Small intestine (tissue), 7 donors: ENCODE measurements around the gene TCF25. TPM values are rescaled to one million over a fixed set of nuclear protein-coding genes. Genes with fewer than 3 reads are reported as not detected.

Experiments
- DNase-seq, 2 donors: peaks; one replicate each; pipeline versions ENCODE4 v3.0.0 to v3.0.0-alpha.2; 2013
- FAIRE-seq: peaks from 2 replicates; lab custom pipeline; 2012; peaks lifted over from hg19 to GRCh38; lab: Jason Lieb, UNC
- H3K27ac ChIP-seq, 3 donors: one replicate each; pipeline ENCODE4 v1.5.1; 2013; ENCODE audit warnings: low read length in 2 of 3, mild to moderate bottlenecking in 2 of 3, control low read depth in 1 of 3, inconsistent platforms in 1 of 3, low read depth in 1 of 3, moderate library complexity in 1 of 3
- H3K27me3 ChIP-seq, 3 donors: one replicate each; pipeline ENCODE4 v1.6.1; 2013; ENCODE audit warnings: low read length in 3 of 3, inconsistent platforms in 1 of 3; ENCODE audit not compliant: control insufficient read depth in 3 of 3, insufficient read depth in 3 of 3
- H3K36me3 ChIP-seq, 3 donors: one replicate each; pipeline ENCODE4 v1.6.1; 2013; ENCODE audit warnings: low read length in 3 of 3, inconsistent platforms in 1 of 3, low read depth in 1 of 3, mild to moderate bottlenecking in 1 of 3, moderate library complexity in 1 of 3; ENCODE audit not compliant: control insufficient read depth in 3 of 3, insufficient read depth in 2 of 3
- H3K4me1 ChIP-seq, 3 donors: one replicate each; pipeline ENCODE4 v1.6.1; 2013; ENCODE audit warnings: low read length in 2 of 3, inconsistent platforms in 1 of 3, low read depth in 1 of 3, mild to moderate bottlenecking in 1 of 3, moderate library complexity in 1 of 3; ENCODE audit not compliant: control insufficient read depth in 3 of 3, insufficient read depth in 2 of 3
- H3K4me3 ChIP-seq, 3 donors: one replicate each; pipeline ENCODE4 v1.5.1; 2013; ENCODE audit warnings: low read length in 3 of 3, control low read depth in 1 of 3, inconsistent platforms in 1 of 3, low read depth in 1 of 3, mild to moderate bottlenecking in 1 of 3, moderate library complexity in 1 of 3
- H3K9me3 ChIP-seq, 2 donors: one replicate each; pipeline ENCODE4 v1.6.1; 2013; ENCODE audit warnings: low read depth in 1 of 2, low read length in 1 of 2; ENCODE audit not compliant: control insufficient read depth in 2 of 2, insufficient read depth in 1 of 2
- WGBS, 3 donors: extraction: QIAGEN DNeasy Blood & Tissue Kit; methylation state at CpG; one replicate each; pipeline ENCODE4 v1.1.7; 2013; 5-methylcytosine and 5-hydroxymethylcytosine counted together
- polyA plus RNA-seq, 4 donors: library from polyadenylated mRNA; stranded (reverse) in 3 of 4; unstranded in 1 of 4; fragments of 200-250 nt in 3 of 4; fragments of 120-200 nt in 1 of 4; gene quantifications; one replicate each; pipeline versions ENCODE4 v1.2.1 to v1.2.3, GENCODE V29; 2013
- donor health status: healthy with polysubstance abuse.
- donor health status: control.
- donor health status: control.
- donor health status: Bipolar disorder and iron deficiency.
- donor health status: healthy.

TCF25 gene
- polyA plus RNA-seq, 4 donors = 123 to 356 (median 167) TPM

DNA sequence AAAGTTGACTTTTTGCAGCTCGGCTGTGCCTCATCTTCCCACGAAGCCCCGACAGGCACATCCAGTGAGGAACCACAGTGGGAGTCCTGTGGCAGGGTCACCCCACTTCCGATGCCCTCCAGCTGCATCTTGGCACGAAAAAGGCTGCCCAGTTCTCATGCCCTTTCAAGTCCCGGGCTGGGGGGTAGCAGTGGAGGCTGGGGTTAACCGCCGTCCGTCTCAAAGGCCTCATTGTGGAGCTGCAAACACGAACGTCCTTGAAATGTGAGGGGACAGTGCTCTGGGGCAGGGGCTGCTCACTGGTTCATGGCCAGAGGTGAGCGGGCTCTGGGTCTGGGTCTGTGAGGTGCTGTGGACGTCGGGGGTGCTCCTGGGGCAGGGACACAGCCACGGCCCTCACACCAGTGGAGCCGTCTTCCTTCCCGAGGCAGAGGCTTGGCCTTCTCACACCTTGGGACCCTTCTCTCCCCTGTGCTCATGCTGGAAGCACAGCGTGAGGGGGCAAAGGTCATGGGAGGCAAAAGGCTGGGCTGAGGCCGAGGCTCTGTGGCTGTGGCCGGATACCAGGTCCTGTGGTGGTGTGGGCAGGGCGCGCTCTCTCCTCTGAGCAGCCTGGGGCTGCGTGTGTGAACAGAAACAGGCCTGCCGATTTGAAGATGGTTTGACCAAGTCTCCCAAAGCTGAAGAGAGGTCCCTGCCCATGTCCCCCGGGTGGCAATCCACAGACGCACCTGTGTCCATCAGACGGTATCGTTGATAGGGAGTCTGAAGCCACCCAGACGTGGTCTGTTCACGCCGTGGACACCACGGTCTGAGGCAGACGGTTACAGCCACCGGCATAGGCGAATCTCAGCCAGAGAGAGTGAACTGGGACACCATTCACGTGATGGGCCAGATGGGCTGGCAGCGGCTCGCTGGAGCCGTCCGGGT, 42.2 kb downstream of the TCF25 start:
- no peak for FAIRE-seq

DNA sequence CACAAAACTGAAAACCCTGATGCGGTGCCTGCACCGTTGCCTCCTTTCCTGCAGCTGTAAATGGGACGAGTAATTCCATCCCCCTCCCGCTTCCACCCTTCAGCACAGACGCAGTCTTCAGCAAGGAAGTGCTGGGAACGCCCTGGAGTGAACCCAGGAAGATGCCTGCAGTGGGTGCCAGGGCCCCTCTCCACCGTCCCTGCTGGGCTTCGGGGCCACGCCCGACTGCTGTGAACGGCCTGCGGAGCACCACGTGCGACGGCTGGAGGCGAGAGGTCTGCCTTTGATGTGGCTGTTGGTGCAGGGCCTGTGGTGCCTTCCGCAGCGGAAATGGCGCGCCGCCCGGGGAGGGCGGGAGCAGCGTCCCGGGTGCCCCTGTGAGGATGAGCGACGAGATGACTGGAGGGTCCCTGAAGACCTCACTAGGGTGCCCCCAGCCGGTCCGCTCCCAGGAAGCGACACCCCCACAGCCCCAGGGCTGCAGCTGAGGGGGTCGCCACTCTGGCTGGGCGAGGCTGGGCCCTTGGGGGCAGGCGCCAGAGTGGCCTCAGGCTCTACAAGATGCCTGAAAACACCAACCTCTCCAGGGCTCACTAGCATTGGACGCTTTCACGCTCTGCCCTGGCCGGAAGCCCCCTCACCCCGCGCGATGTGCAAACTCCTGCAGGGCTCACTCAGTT, 44.5 kb downstream of the TCF25 start:
- peaks cover 0 to 9% (median 0%) of the 10 kb centered on the region in 3 donors for H3K36me3 ChIP-seq
- peaks cover 0 to 47% (median 0%) of the 10 kb centered on the region in 3 donors for H3K27me3 ChIP-seq
- DNase-seq = peak; percentile 68 to 85
- H3K4me1 ChIP-seq = peaks cover 0 to 29% (median 8%) of the 10 kb centered on the region in 3 donors
- peak overlapping the region in 2 of 3 donors; percentile 14 to 25 for H3K4me3 ChIP-seq
- WGBS, 3 donors = 0 to 1% (median 1%) methylated on average over 36 to 39 of the region's 39 CpGs
- no peaks in the 10 kb centered on the region for H3K9me3 ChIP-seq
- no peak for FAIRE-seq
- peak overlapping the region in 1 of 3 donors; percentile 17 for H3K27ac ChIP-seq

More for the DNA sequence above, 42.2 kb downstream of the TCF25 start:
- H3K4me1 ChIP-seq = peaks cover 0 to 16% (median 5%) of the 10 kb centered on the region in 3 donors
- H3K27ac ChIP-seq = no peak overlapping the region
- H3K9me3 ChIP-seq = no peaks in the 10 kb centered on the region
- H3K36me3 ChIP-seq = peaks cover 0 to 31% (median 3%) of the 10 kb centered on the region in 3 donors
- H3K4me3 ChIP-seq = no peak overlapping the region
- H3K27me3 ChIP-seq = peaks cover 0 to 24% (median 0%) of the 10 kb centered on the region in 3 donors
- 65 to 75% (median 72%) methylated on average over 38 to 40 of the region's 40 CpGs for WGBS, 3 donors
- no peak for DNase-seq

- 4 to 7% (median 5%) methylated on average over 16 to 23 of the region's 23 CpGs for WGBS, 3 donors
- no peak for FAIRE-seq
- Histone ChIP-seq H3K27me3 (peaks cover 0 to 52% (median 0%) of the 10 kb centered on the region in 3 donors), H3K27ac (peak within 1 kb of the TSS in 1 of 3 donors; percentile 21), H3K36me3 (peaks cover 0 to 1% (median 0%) of the 10 kb centered on the region in 3 donors), H3K4me1 (peaks cover 2 to 32% (median 13%) of the 10 kb centered on the region in 3 donors), H3K9me3 (no peaks in the 10 kb centered on the region), H3K4me3 (peak within 1 kb of the TSS in 2 of 3 donors; percentile 14 to 25)
- peak in 1 of 2 donors; percentile 38 for DNase-seq
These were observed 45.3 kb downstream of the TCF25 start, which contains the start of gene MC1R for GRCh38 chr16:89918453-89919347. Gene MC1R (plus strand): TSS chr16:89918862. CDS start chr16:89919259, 397 bp downstream.

- no peak for DNase-seq
- peaks cover 0 to 63% (median 0%) of the 10 kb centered on the region in 3 donors for H3K27me3 ChIP-seq
- H3K4me3 ChIP-seq = no peak overlapping the region
- H3K4me1 ChIP-seq = peaks cover 2 to 43% (median 16%) of the 10 kb centered on the region in 3 donors
- WGBS, 3 donors = 82 to 91% (median 87%) methylated on average over 52 of the region's 52 CpGs
- no peaks in the 10 kb centered on the region for H3K36me3 ChIP-seq
- no peak for FAIRE-seq
- H3K9me3 ChIP-seq = no peaks in the 10 kb centered on the region
- no peak overlapping the region for H3K27ac ChIP-seq
These were observed 46.4 kb downstream of the TCF25 start for GRCh38 chr16:89919535-89920406.

DNA sequence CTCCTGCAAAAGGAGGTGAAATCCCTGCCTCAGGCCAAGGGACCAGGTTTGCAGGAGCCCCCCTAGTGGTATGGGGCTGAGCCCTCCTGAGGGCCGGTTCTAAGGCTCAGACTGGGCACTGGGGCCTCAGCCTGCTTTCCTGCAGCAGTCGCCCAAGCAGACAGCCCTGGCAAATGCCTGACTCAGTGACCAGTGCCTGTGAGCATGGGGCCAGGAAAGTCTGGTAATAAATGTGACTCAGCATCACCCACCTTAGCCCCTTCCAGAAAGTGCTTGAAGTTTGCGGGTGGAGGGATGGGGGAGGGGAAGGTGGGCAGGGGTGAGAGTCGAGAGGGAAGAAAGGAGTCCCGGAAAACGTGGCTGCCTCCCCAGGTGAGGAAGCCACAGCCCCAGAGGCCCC, 47.3 kb downstream of the TCF25 start:
- no peak for FAIRE-seq
- 16 to 51% (median 23%) methylated on average over 6 of the region's 6 CpGs for WGBS, 3 donors
- Histone ChIP-seq H3K9me3 (no peaks in the 10 kb centered on the region), H3K4me1 (peaks cover 2 to 45% (median 20%) of the 10 kb centered on the region in 3 donors), H3K27me3 (peaks cover 0 to 72% (median 1%) of the 10 kb centered on the region in 3 donors), H3K4me3 (no peak overlapping the region), H3K36me3 (no peaks in the 10 kb centered on the region), H3K27ac (peak overlapping the region in 1 of 3 donors; percentile 89)
- DNase-seq = no peak

DNA sequence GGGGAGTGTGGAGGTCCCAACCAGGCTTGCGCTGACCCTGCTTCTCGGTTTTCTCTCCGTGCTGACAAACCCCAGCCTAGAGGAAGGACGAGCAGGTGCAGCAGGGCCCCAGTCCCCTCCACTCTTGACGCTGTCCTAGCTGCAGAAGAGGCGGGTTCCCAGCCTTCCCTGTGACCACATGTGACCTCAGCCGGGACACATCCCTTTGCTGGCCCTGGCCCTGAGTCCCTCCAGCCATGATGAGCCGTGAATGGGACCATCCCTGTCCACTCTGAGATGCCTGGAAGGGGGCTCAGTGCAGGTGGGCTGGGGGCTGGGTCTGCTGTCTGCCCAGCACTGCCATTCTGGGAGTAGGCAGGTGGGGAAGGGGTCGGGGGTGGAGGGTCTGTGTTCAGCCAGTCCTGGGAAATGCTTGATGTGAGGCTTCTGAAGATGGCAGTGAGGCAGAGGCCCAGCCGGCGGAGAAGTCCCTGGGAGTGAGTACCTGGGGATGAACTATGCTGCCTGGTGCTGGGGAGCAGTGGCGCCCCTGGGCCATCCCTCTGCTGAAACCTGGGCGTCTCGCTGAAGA, 47.8 kb downstream of the TCF25 start:
- Histone ChIP-seq H3K4me3 (no peak overlapping the region), H3K4me1 (peaks cover 2 to 45% (median 22%) of the 10 kb centered on the region in 3 donors), H3K9me3 (no peaks in the 10 kb centered on the region), H3K27ac (peak overlapping the region in 1 of 3 donors; percentile 89), H3K36me3 (no peaks in the 10 kb centered on the region), H3K27me3 (peaks cover 0 to 76% (median 1%) of the 10 kb centered on the region in 3 donors)
- FAIRE-seq = no peak
- DNase-seq = no peak
- 23 to 40% (median 25%) methylated on average over 13 to 14 of the region's 14 CpGs for WGBS, 3 donors
